HCT116 (cell line): Measurements from ENCODE around the gene TRPM3. TPM values are rescaled to one million over a fixed set of nuclear protein-coding genes. Genes with fewer than 3 reads are reported as not detected.

ENCODE experiments used
- ATF3 ChIP-seq: IDR thresholded peaks from 2 replicates; pipeline ENCODE4 v1.6.1; 2012
- CTCF ChIP-seq, 3 experiments: fragments of 200-600 bp in 1 of 3; sonication (generic) in 1 of 3; IDR thresholded peaks in 2 of 3; conservative IDR thresholded peaks in 1 of 3; 2 replicates each; pipeline ENCODE4 v1.5.1; 2012 to 2017; ENCODE audit warnings: low read depth in 2 of 3, low read length in 2 of 3, antibody characterized with exemption in 1 of 3, borderline replicate concordance in 1 of 3, control low read depth in 1 of 3, mild to moderate bottlenecking in 1 of 3, mixed read lengths in 1 of 3, mixed run types in 1 of 3, moderate library complexity in 1 of 3; ENCODE audit not compliant: insufficient read depth in 1 of 3
- EGR1 ChIP-seq: IDR thresholded peaks from 2 replicates; pipeline ENCODE4 v1.6.1; 2012; ENCODE audit warnings: low read depth
- ELF1 ChIP-seq: IDR thresholded peaks from 2 replicates; pipeline ENCODE4 v1.6.1; 2012; ENCODE audit warnings: low read depth, borderline replicate concordance
- MAX ChIP-seq: IDR thresholded peaks from 2 replicates; pipeline ENCODE4 v1.6.1; 2012
- POLR2AphosphoS5 ChIP-seq: IDR thresholded peaks from 2 replicates; pipeline ENCODE4 v1.6.1; 2011; ENCODE audit warnings: mild to moderate bottlenecking, low read depth, low read length, moderate library complexity
- REST ChIP-seq: IDR thresholded peaks from 2 replicates; pipeline ENCODE4 v1.6.1; 2012; ENCODE audit warnings: low read depth
- SRF ChIP-seq: IDR thresholded peaks from 2 replicates; pipeline ENCODE4 v1.6.1; 2012; ENCODE audit warnings: low read depth
- ZFX ChIP-seq: fragments of 450-650 bp; IDR thresholded peaks from 2 replicates; pipeline ENCODE4 v1.6.1; 2017
- ZNF274 ChIP-seq: fragments of 200-500 bp; sonication (Bioruptor generic); IDR thresholded peaks from 2 replicates; pipeline ENCODE4 v1.6.1; 2014; ENCODE audit warnings: mild to moderate bottlenecking, low read depth, low read length, inconsistent platforms
- total RNA-seq: library from RNA; stranded (reverse); gene quantifications from one replicate; pipeline ENCODE4 v1.2.1, GENCODE V29; 2021; ENCODE audit not compliant: unreplicated experiment

TRPM3 gene
- total RNA-seq, 1 experiment from 2014 or later = not detected

- no peak for TF ChIP-seq REST
- TF ChIP-seq SRF = no peak
- no peak for TF ChIP-seq ZNF274
- no peak for TF ChIP-seq CTCF (IDR thresholded peaks at IDR 0.05 in 2 of 3, conservative IDR thresholded peaks at IDR 0.05 in 1 of 3; ENCODE audit: borderline replicate concordance in 1 of 3, insufficient read depth in 1 of 3, low read depth in 2 of 3, low read length in 2 of 3)
- no peak for TF ChIP-seq ELF1
- no peak for TF ChIP-seq MAX
- TF ChIP-seq ATF3 = no peak
- no peak for TF ChIP-seq POLR2AphosphoS5
- TF ChIP-seq EGR1 = no peak
- TF ChIP-seq ZFX = no peak
Observed at GRCh38 chr9:70642341-70642740, 479.1 kb downstream of the TRPM3 start (continued).
